HG03280 (cell line): Measurements from ENCODE around the gene MARK1.

Experiments
- ATAC-seq: cut with Tn5 transposase; IDR thresholded peaks from one replicate; pipeline ENCODE4 v1.9.1; 2021; ENCODE audit warnings: mild to moderate bottlenecking, moderate library complexity; ENCODE audit not compliant: unreplicated experiment

MARK1 gene

DNA sequence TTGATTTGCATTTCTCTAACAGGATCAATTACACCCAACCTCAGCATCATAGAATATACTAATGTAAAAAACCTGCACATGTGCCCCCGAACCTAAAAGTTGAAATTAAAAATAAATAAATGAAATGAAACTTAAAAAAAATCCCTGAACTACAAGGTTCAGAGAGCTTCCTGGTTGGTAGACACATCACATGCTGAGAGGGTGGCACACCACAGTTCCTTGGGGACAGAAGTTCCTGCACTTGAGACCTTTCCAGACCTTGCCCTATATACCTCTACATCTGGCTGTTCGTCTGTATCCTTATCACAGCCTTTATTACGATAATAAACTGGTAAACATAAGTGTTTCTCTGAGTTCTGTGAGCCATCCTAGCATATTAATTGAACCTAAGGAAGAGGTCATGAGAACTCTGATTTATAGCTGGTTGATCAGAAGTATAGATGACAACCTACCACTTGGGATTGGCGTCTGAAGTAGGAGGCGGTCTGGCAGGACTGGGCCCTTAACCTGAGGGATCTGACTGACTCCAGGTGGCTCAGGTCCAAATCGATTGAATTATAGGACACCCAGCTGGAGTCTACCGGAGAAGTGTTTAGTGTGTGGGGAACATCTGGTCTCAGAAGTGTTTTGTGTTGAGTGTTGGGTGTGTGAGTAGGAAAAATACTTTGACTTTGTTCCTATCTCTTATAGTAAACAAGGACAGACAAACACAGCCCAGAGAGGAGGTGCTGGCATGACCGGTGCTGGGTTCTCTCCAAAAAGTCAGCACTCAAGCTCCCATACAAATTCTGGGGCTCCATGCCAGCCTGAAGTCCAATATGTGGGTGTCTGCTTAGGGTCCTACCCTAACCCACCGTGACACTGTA is 181.2 kb downstream of the MARK1 start:
- no peak for ATAC-seq

DNA sequence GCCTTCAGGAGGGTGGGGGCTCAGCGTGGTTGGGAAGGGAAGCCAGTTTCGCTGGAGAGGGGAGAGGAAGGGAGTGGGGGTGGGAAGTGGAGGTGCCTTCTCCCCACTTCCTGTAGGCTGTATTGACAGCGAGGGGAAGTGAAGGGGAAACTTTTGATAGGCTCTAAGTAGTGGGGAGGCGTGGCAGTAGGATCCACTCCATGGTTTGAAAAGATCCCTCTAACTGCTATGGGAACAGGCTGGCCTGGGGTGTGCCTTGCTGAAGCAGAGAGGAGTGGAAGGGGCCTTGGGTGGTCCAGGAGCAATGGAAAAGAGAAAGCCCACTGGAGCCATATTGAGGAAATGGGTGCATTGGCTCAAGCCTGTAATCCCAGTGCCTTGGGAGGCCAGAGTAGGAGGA is 182.4 kb downstream of the MARK1 start:
- ATAC-seq, result no peak

GRCh38 chr1:220711056-220711809 is 183.3 kb downstream of the MARK1 start:
- peak; percentile 72 for ATAC-seq
